Fibroblast of skin of left quadriceps (primary cell): ENCODE results near the gene ZNF723.
"Not testable (repeated sequence)": the region's sequence is repeated elsewhere in the genome, so short reads cannot be mapped to it uniquely, and the experiment has no call there.

Experiments used
- DNase-seq, 2 experiments: peaks; one replicate each; pipeline ENCODE4 v3.0.0-alpha.2; 2013; ENCODE audit warnings: low read depth in 2 of 2

The ZNF723 gene

GRCh38 chr19:22832031-22832762 lies at the start of gene ZNF723:
ZNF723 (plus strand) TSS chr19:22832291; CDS start chr19:22832380, 89 bp downstream.
- DNase-seq = no peak

- no peak for DNase-seq
These were observed 48.3 kb upstream of the ZNF723 start, which contains the start of gene ZNF99 for GRCh38 chr19:22783651-22784410. ZNF99 (minus strand) TSS chr19:22784151; CDS start chr19:22784016, 135 bp downstream.

- not testable (repeated sequence) for DNase-seq
These were observed 39.2 kb upstream of the ZNF723 start for GRCh38 chr19:22792863-22793262.

GRCh38 chr19:22797040-22797439 lies 35.1 kb upstream of the ZNF723 start:
- no peak for DNase-seq

- DNase-seq = no peak
These were observed 25.7 kb upstream of the ZNF723 start for GRCh38 chr19:22806418-22806817.

- no peak for DNase-seq
These were observed 24.8 kb upstream of the ZNF723 start for GRCh38 chr19:22807061-22807835.

- no peak for DNase-seq
These were observed 18.0 kb upstream of the ZNF723 start for GRCh38 chr19:22814124-22814523.

- DNase-seq = no peak
These were observed 880 bp upstream of the ZNF723 start for GRCh38 chr19:22831211-22831610.

GRCh38 chr19:22857713-22858320 lies 25.7 kb downstream of the ZNF723 start:
- not testable (repeated sequence) for DNase-seq

- DNase-seq = no peak
These were observed 50.7 kb downstream of the ZNF723 start for GRCh38 chr19:22882797-22883196.

- DNase-seq = no peak
These were observed 61.8 kb downstream of the ZNF723 start for GRCh38 chr19:22893855-22894270.

GRCh38 chr19:22901431-22902130 lies 69.5 kb downstream of the ZNF723 start:
- DNase-seq = no peak
